GM06990 (cell line): ENCODE results near the gene MTMR10.

ENCODE experiments used
- DNase-seq: peaks from one replicate; pipeline ENCODE4 v3.0.0-alpha.2; 2011; ENCODE audit not compliant: insufficient read length; ENCODE audit errors: extremely low read depth
- H3K27me3 ChIP-seq: replicated peaks from 2 replicates; pipeline ENCODE4 v1.6.0; 2011; ENCODE audit warnings: low read length; ENCODE audit not compliant: control insufficient read depth, insufficient read depth
- H3K36me3 ChIP-seq: 2 replicates; pipeline ENCODE4 v1.5.1; 2011; ENCODE audit warnings: low read length; ENCODE audit not compliant: control insufficient read depth, insufficient read depth
- H3K4me3 ChIP-seq: replicated peaks from 2 replicates; pipeline ENCODE4 v1.5.1; 2011; ENCODE audit warnings: low read depth, mild to moderate bottlenecking, control low read depth, low read length
- TF ChIP-seq, protein P1 (sequence below): IDR thresholded peaks from 2 replicates; pipeline ENCODE4 v1.5.1; 2011; ENCODE audit warnings: low read length, control low read depth, mild to moderate bottlenecking, inconsistent platforms; ENCODE audit not compliant: insufficient read depth, poor library complexity, severe bottlenecking

The MTMR10 gene

DNA sequence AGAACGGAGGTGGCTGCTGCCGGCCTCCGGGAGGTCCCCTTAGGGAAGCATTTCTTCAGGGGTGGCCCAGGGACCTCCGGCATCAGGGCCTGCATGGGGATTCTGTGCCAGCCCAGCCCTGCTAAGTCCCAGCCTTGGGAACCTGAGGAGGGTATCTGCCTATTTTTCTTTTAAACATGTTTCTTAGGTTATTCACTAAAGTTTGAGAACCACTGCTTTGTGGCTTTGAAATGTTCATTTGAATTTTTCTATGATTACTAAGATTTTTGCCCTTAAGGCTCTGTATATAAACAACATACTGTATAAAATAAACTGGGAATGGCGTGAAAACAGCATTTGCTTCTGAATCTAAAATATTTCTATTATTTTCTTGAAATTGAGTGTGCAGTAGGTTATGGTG lies 63.4 kb downstream of the MTMR10 start:
- Histone ChIP-seq H3K4me3 (no peak overlapping the region), H3K27me3 (no peaks in the 10 kb centered on the region), H3K36me3 (peaks cover 24% of the 10 kb centered on the region)
- TF ChIP-seq, protein P1, sequence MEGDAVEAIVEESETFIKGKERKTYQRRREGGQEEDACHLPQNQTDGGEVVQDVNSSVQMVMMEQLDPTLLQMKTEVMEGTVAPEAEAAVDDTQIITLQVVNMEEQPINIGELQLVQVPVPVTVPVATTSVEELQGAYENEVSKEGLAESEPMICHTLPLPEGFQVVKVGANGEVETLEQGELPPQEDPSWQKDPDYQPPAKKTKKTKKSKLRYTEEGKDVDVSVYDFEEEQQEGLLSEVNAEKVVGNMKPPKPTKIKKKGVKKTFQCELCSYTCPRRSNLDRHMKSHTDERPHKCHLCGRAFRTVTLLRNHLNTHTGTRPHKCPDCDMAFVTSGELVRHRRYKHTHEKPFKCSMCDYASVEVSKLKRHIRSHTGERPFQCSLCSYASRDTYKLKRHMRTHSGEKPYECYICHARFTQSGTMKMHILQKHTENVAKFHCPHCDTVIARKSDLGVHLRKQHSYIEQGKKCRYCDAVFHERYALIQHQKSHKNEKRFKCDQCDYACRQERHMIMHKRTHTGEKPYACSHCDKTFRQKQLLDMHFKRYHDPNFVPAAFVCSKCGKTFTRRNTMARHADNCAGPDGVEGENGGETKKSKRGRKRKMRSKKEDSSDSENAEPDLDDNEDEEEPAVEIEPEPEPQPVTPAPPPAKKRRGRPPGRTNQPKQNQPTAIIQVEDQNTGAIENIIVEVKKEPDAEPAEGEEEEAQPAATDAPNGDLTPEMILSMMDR = no peak
- DNase-seq = no peak

GRCh38 chr15:30927148-30927761 lies 64.2 kb downstream of the MTMR10 start:
- TF ChIP-seq, protein P1 = no peak
- Histone ChIP-seq H3K27me3 (no peaks in the 10 kb centered on the region), H3K36me3 (peaks cover 26% of the 10 kb centered on the region), H3K4me3 (no peak overlapping the region)
- DNase-seq = no peak

GRCh38 chr15:30926161-30926560 lies 65.3 kb downstream of the MTMR10 start:
- no peak for DNase-seq
- TF ChIP-seq, protein P1 = no peak
- Histone ChIP-seq H3K36me3 (peaks cover 32% of the 10 kb centered on the region), H3K27me3 (no peaks in the 10 kb centered on the region), H3K4me3 (no peak overlapping the region)

GRCh38 chr15:30925686-30926085 lies 65.7 kb downstream of the MTMR10 start:
- H3K36me3 ChIP-seq = peaks cover 32% of the 10 kb centered on the region
- TF ChIP-seq, protein P1 = no peak

GRCh38 chr15:30924353-30924752 lies 67.1 kb downstream of the MTMR10 start:
- Histone ChIP-seq H3K36me3 (peaks cover 25% of the 10 kb centered on the region), H3K27me3 (no peaks in the 10 kb centered on the region), H3K4me3 (no peak overlapping the region)
- no peak for DNase-seq
- TF ChIP-seq, protein P1 = no peak

More at GRCh38 chr15:30925686-30926085, 65.7 kb downstream of the MTMR10 start:
- no peaks in the 10 kb centered on the region for H3K27me3 ChIP-seq
- H3K4me3 ChIP-seq = no peak overlapping the region
- DNase-seq = no peak

- H3K27me3 ChIP-seq = no peaks in the 10 kb centered on the region
- TF ChIP-seq, protein P1 = no peak
- H3K4me3 ChIP-seq = no peak overlapping the region
- peaks cover 19% of the 10 kb centered on the region for H3K36me3 ChIP-seq
- no peak for DNase-seq
Measured at GRCh38 chr15:30923429-30923828, 68.0 kb downstream of the MTMR10 start.
